HEK293 (cell line): ENCODE data around the gene SEMA7A.

ENCODE experiments used
- ATF2 ChIP-seq: fragments of 450-650 bp; formaldehyde crosslinking; IDR thresholded peaks from 2 replicates; pipeline ENCODE4 v1.5.1; 2016; ENCODE audit warnings: missing biosample characterization, missing genetic modification characterization, low read depth
- GLI2 ChIP-seq: fragments of 450-650 bp; formaldehyde crosslinking; IDR thresholded peaks from 2 replicates; pipeline ENCODE4; 2017; ENCODE audit warnings: missing biosample characterization, missing genetic modification characterization, low read depth, borderline replicate concordance
- GLI4 ChIP-seq: fragments of 450-650 bp; formaldehyde crosslinking; IDR thresholded peaks from 2 replicates; pipeline ENCODE4 v1.5.1; 2016; ENCODE audit warnings: missing biosample characterization, missing genetic modification characterization
- GLIS1 ChIP-seq: fragments of 450-650 bp; formaldehyde crosslinking; IDR thresholded peaks from 2 replicates; pipeline ENCODE4 v1.5.1; 2016; ENCODE audit warnings: missing biosample characterization, missing genetic modification characterization
- KLF1 ChIP-seq: fragments of 450-650 bp; formaldehyde crosslinking; IDR thresholded peaks from 2 replicates; pipeline ENCODE4 v1.5.1; 2016; ENCODE audit warnings: missing biosample characterization, missing genetic modification characterization
- MYNN ChIP-seq: fragments of 450-650 bp; formaldehyde crosslinking; IDR thresholded peaks from 2 replicates; pipeline ENCODE4 v1.5.1; 2016; ENCODE audit warnings: missing biosample characterization, missing genetic modification characterization, borderline replicate concordance
- PRDM2 ChIP-seq: fragments of 450-650 bp; formaldehyde crosslinking; IDR thresholded peaks from 2 replicates; pipeline ENCODE4 v1.5.1; 2016; ENCODE audit warnings: missing biosample characterization, missing genetic modification characterization, borderline replicate concordance
- SCRT2 ChIP-seq: fragments of 450-650 bp; formaldehyde crosslinking; IDR thresholded peaks from 2 replicates; pipeline ENCODE4 v1.5.1; 2016; ENCODE audit warnings: missing biosample characterization, missing genetic modification characterization
- YY2 ChIP-seq: fragments of 450-650 bp; formaldehyde crosslinking; IDR thresholded peaks from 2 replicates; pipeline ENCODE4 v1.5.1; 2016; ENCODE audit warnings: missing biosample characterization, missing genetic modification characterization
- ZBTB26 ChIP-seq: fragments of 450-650 bp; formaldehyde crosslinking; optimal IDR thresholded peaks from 2 replicates; pipeline ENCODE3; 2016; ENCODE audit warnings: missing biosample characterization, mild to moderate bottlenecking, missing genetic modification characterization
- ZBTB8A ChIP-seq: fragments of 450-650 bp; formaldehyde crosslinking; IDR thresholded peaks from 2 replicates; pipeline ENCODE4 v1.5.1; 2016; ENCODE audit warnings: missing biosample characterization, missing genetic modification characterization
- ZNF132 ChIP-seq: fragments of 450-650 bp; formaldehyde crosslinking; IDR thresholded peaks from 2 replicates; pipeline ENCODE4 v1.5.1; 2017; ENCODE audit warnings: missing biosample characterization, missing genetic modification characterization, borderline replicate concordance
- ZNF211 ChIP-seq: fragments of 450-650 bp; formaldehyde crosslinking; IDR thresholded peaks from 2 replicates; pipeline ENCODE4 v1.5.1; 2016; ENCODE audit warnings: low read depth, missing biosample characterization, missing genetic modification characterization
- ZNF221 ChIP-seq: fragments of 450-650 bp; formaldehyde crosslinking; IDR thresholded peaks from 2 replicates; pipeline ENCODE4 v1.5.1; 2017; ENCODE audit warnings: missing biosample characterization, missing genetic modification characterization, borderline replicate concordance
- ZNF26 ChIP-seq: fragments of 450-650 bp; formaldehyde crosslinking; IDR thresholded peaks from 2 replicates; pipeline ENCODE4 v1.5.1; 2016; ENCODE audit warnings: missing biosample characterization, missing genetic modification characterization
- ZNF280C ChIP-seq: fragments of 450-650 bp; formaldehyde crosslinking; IDR thresholded peaks from 2 replicates; pipeline ENCODE4 v1.5.1; 2016; ENCODE audit warnings: missing biosample characterization, missing genetic modification characterization
- ZNF48 ChIP-seq: fragments of 450-650 bp; formaldehyde crosslinking; IDR thresholded peaks from 2 replicates; pipeline ENCODE4 v1.5.1; 2016; ENCODE audit warnings: missing biosample characterization, missing genetic modification characterization
- ZNF513 ChIP-seq: fragments of 450-650 bp; IDR thresholded peaks from 2 replicates; pipeline ENCODE4 v1.5.1; 2018; ENCODE audit warnings: missing biosample characterization, missing genetic modification characterization
- ZNF623 ChIP-seq: fragments of 450-650 bp; formaldehyde crosslinking; IDR thresholded peaks from 2 replicates; pipeline ENCODE4 v1.5.1; 2016; ENCODE audit warnings: missing biosample characterization, missing genetic modification characterization
- ZNF629 ChIP-seq: fragments of 450-650 bp; formaldehyde crosslinking; IDR thresholded peaks from 2 replicates; pipeline ENCODE4 v1.5.1; 2017; ENCODE audit warnings: missing biosample characterization, missing genetic modification characterization
- ZNF76 ChIP-seq: fragments of 450-650 bp; formaldehyde crosslinking; IDR thresholded peaks from 2 replicates; pipeline ENCODE4; 2016; ENCODE audit warnings: low read depth, missing biosample characterization, missing genetic modification characterization, borderline replicate concordance
- ZNF776 ChIP-seq: fragments of 450-650 bp; formaldehyde crosslinking; IDR thresholded peaks from 2 replicates; pipeline ENCODE4 v1.5.0; 2017; ENCODE audit warnings: missing biosample characterization, missing genetic modification characterization, borderline replicate concordance
- ZNF791 ChIP-seq: fragments of 450-650 bp; formaldehyde crosslinking; IDR thresholded peaks from 2 replicates; pipeline ENCODE4 v1.5.1; 2016; ENCODE audit warnings: missing biosample characterization, missing genetic modification characterization
- ZNF830 ChIP-seq: fragments of 450-650 bp; IDR thresholded peaks from 2 replicates; pipeline ENCODE4 v1.5.0; 2018; ENCODE audit warnings: missing biosample characterization, missing genetic modification characterization, low read depth, mild to moderate bottlenecking, moderate library complexity

The SEMA7A gene

GRCh38 chr15:74460871-74461846, 27.4 kb upstream of the SEMA7A start, which contains the start of gene UBL7 (continued):
- no peak for TF ChIP-seq ATF2 (tag by site-specific recombination)
- TF ChIP-seq KLF1 (tag by site-specific recombination): no peak; the same call in 1 of the 2 replicates
- TF ChIP-seq GLIS1: peak; percentile 79
- no peak for TF ChIP-seq ZNF791
- TF ChIP-seq ZNF221: no peak
- peak; percentile 76 for TF ChIP-seq ZBTB8A
- no peak for TF ChIP-seq ZNF132 (tag by site-specific recombination)
- no peak for TF ChIP-seq ZNF776 (tag by site-specific recombination)
- no peak; the same call in 1 of the 2 replicates for TF ChIP-seq ZNF623 (tag by site-specific recombination)
- TF ChIP-seq YY2 (tag by site-specific recombination): no peak
- TF ChIP-seq MYNN (tag by site-specific recombination): no peak
- TF ChIP-seq ZNF513 (tag by site-specific recombination): no peak
- no peak for TF ChIP-seq ZNF26 (tag by site-specific recombination)
- TF ChIP-seq ZNF48 (tag by site-specific recombination): no peak
- TF ChIP-seq ZBTB26 (tag by site-specific recombination): peak; percentile 64
- peak; percentile 96 for TF ChIP-seq ZNF76 (tag by site-specific recombination)
- peak; percentile 83 for TF ChIP-seq ZNF629
- no peak for TF ChIP-seq ZNF280C (tag by site-specific recombination)
- TF ChIP-seq GLI4 (tag by site-specific recombination): no peak; the same call in 1 of the 2 replicates
- no peak for TF ChIP-seq PRDM2
- TF ChIP-seq ZNF211 (tag by site-specific recombination): no peak
- no peak for TF ChIP-seq ZNF830 (tag by site-specific recombination)
- no peak for TF ChIP-seq GLI2 (tag by site-specific recombination)
- peak; percentile 98 for TF ChIP-seq SCRT2 (tag by site-specific recombination)
